A549 (cell line): ENCODE results near the gene TPGS1. TPM values are rescaled to one million over a fixed set of nuclear protein-coding genes. Genes with fewer than 3 reads are reported as not detected.

Experiments
- ATAC-seq, 2 experiments: fragments of 200-7000 bp in 1 of 2; fragments of >200 bp in 1 of 2; cut with Nextera tagmentation in 1 of 2; cut with Tn5 transposase in 1 of 2; 3 replicates each; pipeline versions ENCODE4 v1.8.0 to v1.9.1; 2018 to 2020; ENCODE audit warnings: mild to moderate bottlenecking in 1 of 2, moderate library complexity in 1 of 2
- CTCF ChIA-PET: fragments of 300-600 bp; sonication (Branson Sonifier 250); formaldehyde crosslinking; extraction: SDS; loops from one replicate; lab custom pipeline; 2021; ENCODE audit warnings: antibody characterized with exemption, inconsistent platforms; lab: Yijun Ruan, JAX
- POLR2A ChIA-PET: fragments of 350-600 bp; formaldehyde crosslinking; extraction: SDS; loops from one replicate; lab custom pipeline; 2021; ENCODE audit warnings: antibody characterized with exemption, inconsistent platforms; lab: Yijun Ruan, JAX
- DNase-seq, 2 experiments: peaks; one replicate each; pipeline versions ENCODE4 v3.0.0 to v3.0.0-alpha.2; 2011 to 2016; ENCODE audit warnings: low read depth in 1 of 2, low spot score in 1 of 2
- FAIRE-seq: peaks from 2 replicates; lab custom pipeline; 2011; peaks lifted over from hg19 to GRCh38; lab: Jason Lieb, UNC
- H3K27ac ChIP-seq, 2 experiments: fragments of >200 bp; sonication (Bioruptor Twin); formaldehyde crosslinking; 3 replicates each; pipeline ENCODE4 v1.5.1; 2016 to 2017
- H3K4me1 ChIP-seq: fragments of >200 bp; sonication (Bioruptor Twin); formaldehyde crosslinking; 3 replicates; pipeline ENCODE4 v1.6.1; 2016
- H3K4me2 ChIP-seq: fragments of >200 bp; sonication (Bioruptor Twin); formaldehyde crosslinking; 3 replicates; pipeline ENCODE4 v1.6.1; 2016
- H3K4me3 ChIP-seq: fragments of >200 bp; sonication (Bioruptor Twin); formaldehyde crosslinking; 3 replicates; pipeline ENCODE4 v1.5.1; 2016
- H3K9me3 ChIP-seq: fragments of >200 bp; sonication (Bioruptor Twin); formaldehyde crosslinking; 3 replicates; pipeline ENCODE4 v1.6.1; 2016
- CBX2 ChIP-seq: fragments of 200-600 bp; sonication (generic); IDR thresholded peaks from 2 replicates; pipeline ENCODE4 v1.6.1; 2016; ENCODE audit warnings: low read depth, mild to moderate bottlenecking, borderline replicate concordance
- CBX8 ChIP-seq: fragments of 200-600 bp; sonication (generic); IDR thresholded peaks from 2 replicates; pipeline ENCODE4 v1.6.1; 2016
- CEBPB ChIP-seq, 2 experiments: fragments of >200 bp in 1 of 2; sonication (Bioruptor Twin) in 1 of 2; formaldehyde crosslinking in 1 of 2; IDR thresholded peaks; 2 replicates each; pipeline ENCODE4 v1.6.1; 2012 to 2016
- EHMT2 ChIP-seq: fragments of 200-600 bp; sonication (generic); IDR thresholded peaks from 2 replicates; pipeline ENCODE4 v1.6.1; 2016; ENCODE audit warnings: antibody characterized with exemption, low read depth, mild to moderate bottlenecking, moderate library complexity
- EP300 ChIP-seq, 2 experiments: fragments of >200 bp; sonication (Bioruptor Twin); formaldehyde crosslinking; IDR thresholded peaks; 2 replicates in 1 of 2; 3 replicates in 1 of 2; pipeline ENCODE4 v1.6.1; 2016 to 2017
- FOSB ChIP-seq: fragments of 250-450 bp; sonication (Bioruptor Pico); IDR thresholded peaks from 2 replicates; pipeline ENCODE4 v1.5.0; 2020; ENCODE audit warnings: mild to moderate bottlenecking, moderate library complexity
- FOSL2 ChIP-seq, 2 experiments: fragments of 450-650 bp in 1 of 2; fragments of >200 bp in 1 of 2; sonication (Bioruptor Twin) in 1 of 2; formaldehyde crosslinking; IDR thresholded peaks; 2 replicates each; pipeline versions ENCODE4 v1.5.0 to v1.6.1; 2016 to 2020; ENCODE audit warnings: mild to moderate bottlenecking in 1 of 2, moderate library complexity in 1 of 2
- GATA3 ChIP-seq: IDR thresholded peaks from 2 replicates; pipeline ENCODE4 v1.6.1; 2012; ENCODE audit warnings: borderline replicate concordance
- HEYL ChIP-seq: fragments of 250-450 bp; sonication (Bioruptor Pico); IDR thresholded peaks from 2 replicates; pipeline ENCODE4 v1.8.0; 2021; ENCODE audit warnings: mild to moderate bottlenecking, moderate library complexity
- NFE2L2 ChIP-seq: fragments of 150-350 bp; conservative IDR thresholded peaks from 2 replicates; pipeline ENCODE4 v1.6.1; 2014; ENCODE audit warnings: low read length
- NR3C1 ChIP-seq: fragments of >200 bp; sonication (Bioruptor Twin); formaldehyde crosslinking; IDR thresholded peaks from 3 replicates; pipeline ENCODE4 v1.6.1; 2017
- PHF8 ChIP-seq: fragments of 200-600 bp; sonication (generic); IDR thresholded peaks from 2 replicates; pipeline ENCODE4 v1.6.1; 2016; ENCODE audit warnings: low read depth, mild to moderate bottlenecking, antibody characterized with exemption, moderate library complexity, borderline replicate concordance
- RARB ChIP-seq: fragments of 250-450 bp; sonication (Bioruptor Pico); IDR thresholded peaks from 2 replicates; pipeline ENCODE4 v1.8.0; 2021; ENCODE audit warnings: mild to moderate bottlenecking, moderate library complexity
- SMC3 ChIP-seq: fragments of >200 bp; sonication (Bioruptor Twin); formaldehyde crosslinking; IDR thresholded peaks from 3 replicates; pipeline ENCODE4 v1.6.1; 2018; ENCODE audit warnings: inconsistent platforms
- SREBF2 ChIP-seq: fragments of 450-650 bp; IDR thresholded peaks from 2 replicates; pipeline ENCODE4 v1.6.1; 2014; ENCODE audit warnings: mild to moderate bottlenecking, moderate library complexity
- TFCP2L1 ChIP-seq: fragments of 250-450 bp; sonication (Bioruptor Pico); IDR thresholded peaks from 2 replicates; pipeline ENCODE4 v1.5.0; 2021; ENCODE audit warnings: mild to moderate bottlenecking
- ZNF302 ChIP-seq: fragments of 250-450 bp; sonication (Bioruptor Pico); IDR thresholded peaks from 2 replicates; pipeline ENCODE4 v1.9.0; 2021; ENCODE audit warnings: inconsistent platforms, mild to moderate bottlenecking, moderate library complexity
- ZSCAN20 ChIP-seq: fragments of 250-450 bp; sonication (Bioruptor Pico); IDR thresholded peaks from 2 replicates; pipeline ENCODE4 v1.8.0; 2022; ENCODE audit warnings: mild to moderate bottlenecking, moderate library complexity
- WGBS: methylation state at CpG from one replicate; pipeline ENCODE4 v1.1.6; 2017; ENCODE audit errors: missing lambda C conversion rate; 5-methylcytosine and 5-hydroxymethylcytosine counted together
- polyA plus RNA-seq, 4 experiments: library from polyadenylated mRNA; depleted of rRNA in 3 of 4; stranded (reverse); fragments of >200 nt; fragmentation: RNase III in 1 of 4; extraction: RNeasy Plus Mini Kit Qiagen cat#74134 plus additional on column Dnase treatment in 1 of 4; gene quantifications; 2 replicates in 3 of 4; 3 replicates in 1 of 4; pipeline ENCODE4 v1.2.3, GENCODE V29; 2011 to 2017
- TF ChIP-seq, protein P1 (sequence below): fragments of >200 bp; sonication (Bioruptor Twin); formaldehyde crosslinking; IDR thresholded peaks from 3 replicates; pipeline ENCODE4 v1.6.1; 2016
- TF ChIP-seq, protein P2 (sequence below): fragments of >200 bp; sonication (Bioruptor Twin); formaldehyde crosslinking; IDR thresholded peaks from 3 replicates; pipeline ENCODE4 v1.5.1; 2016
- TF ChIP-seq, protein P3 (sequence below): IDR thresholded peaks from 2 replicates; pipeline ENCODE4 v1.6.1; 2012
- TF ChIP-seq, protein P4 (sequence below): fragments of 450-650 bp; IDR thresholded peaks from 2 replicates; pipeline ENCODE4 v1.6.1; 2014; ENCODE audit warnings: antibody characterized with exemption

Gene TPGS1
- polyA plus RNA-seq, 2 of the 4 experiments (the other 2 are of a cell fraction) = 2.7 to 13.1 TPM

DNA sequence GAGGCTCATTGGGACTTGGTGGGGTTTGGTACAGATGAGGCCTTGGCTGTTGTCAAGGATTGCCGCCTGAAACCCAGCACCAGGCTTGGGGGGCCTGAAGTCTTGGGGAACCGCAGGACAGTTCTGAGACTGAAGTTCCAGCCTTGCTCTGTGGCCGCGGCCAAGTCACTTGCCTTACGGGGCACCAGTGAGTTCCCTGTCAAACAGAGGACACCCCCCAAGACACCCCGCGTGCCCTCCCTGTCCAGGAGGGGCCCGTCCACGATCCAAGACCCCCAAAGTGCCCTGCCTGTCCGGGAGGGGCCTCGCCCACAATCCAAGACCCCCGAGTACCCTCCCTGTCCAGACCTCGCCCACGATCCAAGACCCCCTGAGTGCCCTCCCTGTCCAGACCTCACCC lies 26.8 kb downstream of the TPGS1 start:
- Histone ChIP-seq H3K9me3 (no peaks in the 10 kb centered on the region), H3K4me1 (peaks cover 29% of the 10 kb centered on the region), H3K4me2 (peak overlapping the region; percentile 96), H3K4me3 (no peak overlapping the region), H3K27ac (peak overlapping the region in 1 of 2 experiments; percentile 98; a peak in 2 of 6 replicates)
- CTCF ChIA-PET = interaction anchor here (1.0 to 2.5 kb wide), 3 partner anchors 10 to 43 kb away, joined by 3 to 11 read pairs (median 6); partner anchors contain the start of gene TPGS1
- DNase-seq (no peak), ATAC-seq (no peak), FAIRE-seq (no peak)
- no peak for TF ChIP-seq SMC3
- no peak for TF ChIP-seq CBX8
- TF ChIP-seq NR3C1 = no peak
- TF ChIP-seq, protein P1, sequence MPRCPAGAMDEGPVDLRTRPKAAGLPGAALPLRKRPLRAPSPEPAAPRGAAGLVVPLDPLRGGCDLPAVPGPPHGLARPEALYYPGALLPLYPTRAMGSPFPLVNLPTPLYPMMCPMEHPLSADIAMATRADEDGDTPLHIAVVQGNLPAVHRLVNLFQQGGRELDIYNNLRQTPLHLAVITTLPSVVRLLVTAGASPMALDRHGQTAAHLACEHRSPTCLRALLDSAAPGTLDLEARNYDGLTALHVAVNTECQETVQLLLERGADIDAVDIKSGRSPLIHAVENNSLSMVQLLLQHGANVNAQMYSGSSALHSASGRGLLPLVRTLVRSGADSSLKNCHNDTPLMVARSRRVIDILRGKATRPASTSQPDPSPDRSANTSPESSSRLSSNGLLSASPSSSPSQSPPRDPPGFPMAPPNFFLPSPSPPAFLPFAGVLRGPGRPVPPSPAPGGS = no peak
- TF ChIP-seq, protein P2, sequence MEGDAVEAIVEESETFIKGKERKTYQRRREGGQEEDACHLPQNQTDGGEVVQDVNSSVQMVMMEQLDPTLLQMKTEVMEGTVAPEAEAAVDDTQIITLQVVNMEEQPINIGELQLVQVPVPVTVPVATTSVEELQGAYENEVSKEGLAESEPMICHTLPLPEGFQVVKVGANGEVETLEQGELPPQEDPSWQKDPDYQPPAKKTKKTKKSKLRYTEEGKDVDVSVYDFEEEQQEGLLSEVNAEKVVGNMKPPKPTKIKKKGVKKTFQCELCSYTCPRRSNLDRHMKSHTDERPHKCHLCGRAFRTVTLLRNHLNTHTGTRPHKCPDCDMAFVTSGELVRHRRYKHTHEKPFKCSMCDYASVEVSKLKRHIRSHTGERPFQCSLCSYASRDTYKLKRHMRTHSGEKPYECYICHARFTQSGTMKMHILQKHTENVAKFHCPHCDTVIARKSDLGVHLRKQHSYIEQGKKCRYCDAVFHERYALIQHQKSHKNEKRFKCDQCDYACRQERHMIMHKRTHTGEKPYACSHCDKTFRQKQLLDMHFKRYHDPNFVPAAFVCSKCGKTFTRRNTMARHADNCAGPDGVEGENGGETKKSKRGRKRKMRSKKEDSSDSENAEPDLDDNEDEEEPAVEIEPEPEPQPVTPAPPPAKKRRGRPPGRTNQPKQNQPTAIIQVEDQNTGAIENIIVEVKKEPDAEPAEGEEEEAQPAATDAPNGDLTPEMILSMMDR = no peak
- TF ChIP-seq, protein P3, sequence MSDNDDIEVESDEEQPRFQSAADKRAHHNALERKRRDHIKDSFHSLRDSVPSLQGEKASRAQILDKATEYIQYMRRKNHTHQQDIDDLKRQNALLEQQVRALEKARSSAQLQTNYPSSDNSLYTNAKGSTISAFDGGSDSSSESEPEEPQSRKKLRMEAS = no peak
- TF ChIP-seq EP300 (IDR thresholded peaks at IDR 0.05) = no peak
- TF ChIP-seq, protein P4, sequence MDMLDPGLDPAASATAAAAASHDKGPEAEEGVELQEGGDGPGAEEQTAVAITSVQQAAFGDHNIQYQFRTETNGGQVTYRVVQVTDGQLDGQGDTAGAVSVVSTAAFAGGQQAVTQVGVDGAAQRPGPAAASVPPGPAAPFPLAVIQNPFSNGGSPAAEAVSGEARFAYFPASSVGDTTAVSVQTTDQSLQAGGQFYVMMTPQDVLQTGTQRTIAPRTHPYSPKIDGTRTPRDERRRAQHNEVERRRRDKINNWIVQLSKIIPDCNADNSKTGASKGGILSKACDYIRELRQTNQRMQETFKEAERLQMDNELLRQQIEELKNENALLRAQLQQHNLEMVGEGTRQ = no peak
- TF ChIP-seq SREBF2 = no peak
- TF ChIP-seq CBX2 = no peak
- no peak for TF ChIP-seq TFCP2L1 (CRISPR knock-in tag)
- TF ChIP-seq GATA3 = no peak
- POLR2A ChIA-PET = no interaction called here
- 53% methylated on average over 8 of the region's 14 CpGs for WGBS

DNA sequence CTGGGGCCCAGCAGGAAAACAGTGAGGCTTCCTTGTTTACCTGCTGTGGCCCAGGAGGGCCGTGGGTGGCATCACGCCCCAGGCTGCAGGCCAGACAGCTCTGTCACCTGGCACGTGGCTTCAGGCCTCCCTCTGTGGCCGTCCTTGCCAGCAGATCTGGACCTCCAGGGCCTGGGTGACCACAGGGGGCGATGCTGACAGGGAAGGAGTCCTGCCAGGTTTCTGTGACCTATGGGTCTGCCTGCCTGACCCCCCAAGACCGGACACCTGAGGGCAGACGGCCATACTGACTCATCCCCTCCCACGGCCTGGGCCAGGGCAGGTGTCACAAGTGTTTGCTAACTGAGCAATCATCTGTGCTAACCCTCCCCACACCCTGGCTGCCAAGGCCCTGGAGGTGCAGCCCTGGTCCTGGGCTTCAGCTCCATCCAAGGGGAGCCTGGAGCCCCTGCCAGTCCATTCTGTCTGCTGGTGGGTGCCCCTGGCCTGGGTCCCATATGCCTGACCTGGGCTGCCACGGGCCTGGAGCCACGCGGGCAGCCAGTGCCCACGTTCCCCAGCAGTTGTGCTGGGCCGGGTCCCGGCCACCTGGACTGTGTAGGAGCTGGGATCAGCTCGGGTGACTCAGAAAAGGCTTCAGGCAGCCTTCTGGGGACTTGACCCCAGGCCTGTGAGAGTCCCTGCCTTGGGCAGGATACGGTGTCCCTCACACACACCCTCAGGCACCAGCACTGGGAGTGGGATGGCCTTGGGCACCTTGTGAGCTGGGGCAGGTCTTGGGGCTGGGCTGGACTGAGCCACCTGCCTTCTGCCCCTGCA lies 27.9 kb downstream of the TPGS1 start:
- Histone ChIP-seq H3K9me3 (no peaks in the 10 kb centered on the region), H3K4me2 (peak overlapping the region; percentile 50)
- TF ChIP-seq CEBPB (IDR thresholded peaks at IDR 0.05) (no peak), FOSL2 (IDR thresholded peaks at IDR 0.05) (no peak), FOSL2 (CRISPR knock-in tag; IDR thresholded peaks at IDR 0.05) (0 out of 2 replicates have a peak, but pooled peaks have one; percentile 8)
- TF ChIP-seq, protein P3 = 0 out of 2 replicates have a peak, but pooled peaks have one; percentile 13
- TF ChIP-seq, all 56 proteins: peak for 2
- Histone ChIP-seq H3K4me3 (no peak overlapping the region), H3K4me1 (peaks cover 29% of the 10 kb centered on the region), H3K27ac (peak overlapping the region in 1 of 2 experiments; percentile 70; a peak in 4 of 6 replicates)
- ATAC-seq (no peak), FAIRE-seq (no peak), DNase-seq (no peak)
- 33% methylated on average over 3 of the region's 16 CpGs for WGBS
- POLR2A ChIA-PET = no interaction called here
- CTCF ChIA-PET = no interaction called here

DNA sequence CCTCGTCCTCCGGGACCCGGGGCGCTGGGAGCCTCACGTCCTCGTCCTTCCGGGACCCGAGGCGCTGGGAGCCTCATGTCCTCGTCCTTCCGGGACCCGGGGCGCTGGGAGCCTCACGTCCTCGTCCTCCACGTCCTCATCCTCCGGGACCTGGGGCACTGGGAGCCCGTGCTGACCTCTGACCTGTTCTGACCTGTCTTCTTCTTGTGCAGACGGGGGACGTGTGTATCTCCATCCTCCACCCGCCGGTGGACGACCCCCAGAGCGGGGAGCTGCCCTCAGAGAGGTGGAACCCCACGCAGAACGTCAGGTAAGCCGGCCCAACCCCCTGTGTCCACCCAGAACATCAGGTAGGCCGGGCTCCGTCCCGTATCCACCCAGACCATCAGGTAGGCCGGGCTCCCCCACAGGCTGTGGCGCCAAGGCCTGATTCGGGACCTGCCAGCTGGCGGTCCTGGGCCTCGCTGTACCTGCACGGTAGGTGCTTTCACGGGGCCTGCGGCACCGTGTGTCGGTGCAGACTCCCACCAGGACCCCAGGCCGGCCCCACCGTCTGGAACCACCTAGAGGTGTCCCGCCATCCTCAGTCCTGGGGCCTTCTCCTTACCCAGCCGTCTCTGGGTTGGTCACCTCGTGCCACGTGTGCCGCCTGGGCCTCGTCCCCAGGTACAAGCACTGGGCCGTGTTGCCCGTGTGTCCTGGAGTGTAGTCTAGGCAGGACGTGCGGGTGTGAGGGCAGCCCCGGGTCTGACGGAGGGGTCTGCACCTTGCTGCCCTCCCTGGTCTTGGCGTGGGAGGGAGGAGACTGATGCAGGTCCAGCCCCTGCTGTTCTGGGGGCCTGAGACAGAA lies 29.0 kb downstream of the TPGS1 start:
- Histone ChIP-seq H3K9me3 (no peaks in the 10 kb centered on the region), H3K4me1 (peaks cover 25% of the 10 kb centered on the region), H3K27ac (no peak overlapping the region), H3K4me3 (no peak overlapping the region), H3K4me2 (no peak overlapping the region)
- WGBS = 92% methylated on average over 13 of the region's 55 CpGs
- no peak for TF ChIP-seq CBX8
- TF ChIP-seq HEYL = no peak
- no peak for TF ChIP-seq ZSCAN20 (CRISPR knock-in tag)
- no peak for TF ChIP-seq FOSL2 (IDR thresholded peaks at IDR 0.05)
- no peak for TF ChIP-seq FOSL2 (CRISPR knock-in tag; IDR thresholded peaks at IDR 0.05)
- no peak for TF ChIP-seq PHF8
- TF ChIP-seq, protein P3 = no peak
- no peak for TF ChIP-seq ZNF302 (CRISPR knock-in tag)
- TF ChIP-seq FOSB (CRISPR knock-in tag) = no peak
- no peak for TF ChIP-seq RARB (CRISPR knock-in tag)
- no peak for TF ChIP-seq NFE2L2
- TF ChIP-seq EHMT2 = no peak
- DNase-seq = no peak
- ChIA-PET POLR2A (no interaction called here), CTCF (interaction anchor here (1.0 kb wide), 1 partner anchor 30 kb away, joined by 3 read pairs; no protein-coding TSS in a partner anchor)
- ATAC-seq = no peak
- no peak for FAIRE-seq
